GM21723 (cell line): ENCODE data around the gene HRK.
"Not testable (repeated sequence)": the region's sequence is repeated elsewhere in the genome, so short reads cannot be mapped to it uniquely, and the experiment has no call there.

ENCODE experiments used
- ATAC-seq: cut with Tn5 transposase; IDR thresholded peaks from one replicate; pipeline ENCODE4 v1.9.1; 2021; ENCODE audit warnings: mild to moderate bottlenecking, moderate library complexity; ENCODE audit not compliant: unreplicated experiment

The HRK gene

GRCh38 chr12:116820064-116820656 is 61.1 kb downstream of the HRK start:
- ATAC-seq: no peak

DNA sequence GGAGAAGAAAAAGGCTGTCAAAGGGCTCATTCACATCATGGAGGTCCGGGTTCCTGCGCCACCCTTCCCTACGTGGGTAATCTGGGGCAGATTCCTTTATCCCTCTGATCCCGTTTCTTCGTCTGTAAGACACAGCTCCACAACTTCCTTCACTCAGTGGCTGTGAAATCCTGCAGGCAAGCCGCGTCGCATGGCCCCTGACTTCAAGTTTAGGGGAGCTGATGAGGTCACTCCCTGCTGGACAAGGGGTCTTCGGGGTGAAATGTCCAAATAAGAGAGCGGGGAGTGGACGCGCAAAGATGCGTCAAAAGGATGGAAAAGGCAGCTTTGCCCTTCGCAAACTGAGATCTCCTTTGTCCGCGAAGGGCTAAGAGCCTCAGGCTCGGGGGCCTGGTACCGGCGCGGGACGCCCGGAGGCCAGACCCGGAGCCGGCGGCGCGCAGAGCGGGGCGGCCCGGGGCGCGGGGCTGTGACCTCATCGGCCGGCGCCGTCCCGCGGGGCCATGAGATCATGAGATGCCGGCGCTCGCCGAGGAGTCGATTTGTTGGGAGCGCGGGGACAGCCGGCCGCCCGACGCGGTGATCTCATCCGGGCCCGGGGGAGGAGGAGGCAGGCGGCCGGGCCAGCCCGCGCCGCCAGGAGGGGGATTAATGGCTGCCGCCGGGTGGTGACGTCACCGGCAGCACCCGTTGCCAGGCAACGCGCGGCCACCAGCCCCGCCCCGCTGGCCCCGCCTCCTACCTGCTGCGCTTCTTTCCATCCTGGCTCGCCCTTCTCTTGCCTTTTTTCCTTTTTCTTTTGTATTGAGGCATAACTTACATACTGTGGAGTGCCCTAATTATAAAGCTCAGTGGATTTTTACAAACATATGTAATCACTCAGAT is 62.1 kb downstream of the HRK start:
- peak; percentile 85 for ATAC-seq

GRCh38 chr12:116818341-116818856 is 62.8 kb downstream of the HRK start:
- peak; percentile 18 for ATAC-seq

DNA sequence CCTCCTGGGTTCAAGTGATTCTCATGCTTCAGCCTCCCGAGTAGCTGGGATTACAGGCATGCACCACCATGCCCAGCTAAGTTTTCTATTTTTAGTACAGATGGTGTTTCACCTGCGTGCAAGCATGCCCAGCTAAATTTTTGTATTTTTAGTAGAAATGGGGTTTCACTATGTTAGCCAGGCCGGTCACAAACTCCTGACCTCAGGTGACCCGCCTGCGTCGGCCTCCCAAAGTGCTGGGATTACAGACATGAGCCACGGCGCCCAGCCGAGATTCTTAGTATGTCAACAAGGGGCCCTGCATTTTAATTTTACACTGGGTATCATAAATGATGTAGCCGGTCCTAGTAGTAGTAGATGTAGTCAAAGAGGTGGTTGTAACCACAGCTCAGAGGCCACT is 66.5 kb downstream of the HRK start:
- not testable (repeated sequence) for ATAC-seq

DNA sequence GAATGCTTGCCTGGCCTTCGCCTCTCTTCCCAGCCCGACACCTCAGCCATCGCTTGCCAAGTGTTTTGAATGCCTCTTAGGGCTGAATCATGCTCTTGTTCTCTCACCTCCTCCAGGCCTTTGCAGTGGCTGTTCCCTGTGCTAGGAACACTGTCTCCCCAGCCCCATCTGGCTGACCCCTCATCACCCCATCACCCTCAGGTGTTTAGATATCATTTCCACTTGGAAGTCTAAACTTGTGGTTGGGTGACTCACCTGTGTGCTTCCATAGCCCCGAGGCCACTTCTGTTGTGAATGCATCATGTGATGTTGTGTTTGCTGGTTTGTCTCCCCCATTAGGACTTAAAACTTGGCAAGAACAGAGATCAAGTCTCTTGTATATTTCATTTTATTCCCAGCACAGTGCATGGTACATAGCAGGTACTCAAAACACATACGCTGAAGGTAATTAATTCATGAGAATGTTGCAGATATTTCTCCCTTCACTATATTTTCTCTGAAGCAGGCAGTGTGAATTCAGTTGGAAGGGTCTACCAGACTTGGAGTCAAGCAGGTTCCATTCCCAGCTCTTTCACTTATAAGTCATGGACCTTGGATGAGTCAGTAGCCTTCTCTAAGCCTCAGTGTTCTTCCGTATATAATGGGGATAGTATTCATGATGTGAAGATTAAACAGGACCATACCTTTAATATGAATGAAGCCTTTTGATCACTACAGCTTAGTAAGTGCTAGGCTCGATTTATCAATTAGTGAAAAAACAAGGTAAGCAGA is 67.8 kb downstream of the HRK start:
- ATAC-seq: no peak

DNA sequence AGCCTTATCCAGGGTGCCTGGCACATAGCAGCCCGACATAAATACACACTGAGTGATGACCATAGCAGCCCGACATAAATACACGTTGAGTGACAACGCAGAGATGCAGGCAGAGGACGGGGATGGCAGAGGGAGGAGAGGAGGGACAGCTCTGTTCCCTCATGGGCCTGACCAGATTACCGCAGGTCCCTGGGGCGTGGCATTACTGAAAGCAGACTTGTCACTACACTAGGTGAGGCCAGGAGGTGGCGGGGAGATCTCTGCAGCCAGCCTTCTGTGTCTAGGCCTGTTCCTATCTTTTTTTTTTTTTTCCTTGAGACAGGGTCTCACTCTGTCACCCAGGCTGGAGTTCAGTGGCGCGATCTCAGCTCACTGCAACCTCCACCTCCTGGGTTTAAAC is 69.0 kb downstream of the HRK start:
- ATAC-seq: no peak

DNA sequence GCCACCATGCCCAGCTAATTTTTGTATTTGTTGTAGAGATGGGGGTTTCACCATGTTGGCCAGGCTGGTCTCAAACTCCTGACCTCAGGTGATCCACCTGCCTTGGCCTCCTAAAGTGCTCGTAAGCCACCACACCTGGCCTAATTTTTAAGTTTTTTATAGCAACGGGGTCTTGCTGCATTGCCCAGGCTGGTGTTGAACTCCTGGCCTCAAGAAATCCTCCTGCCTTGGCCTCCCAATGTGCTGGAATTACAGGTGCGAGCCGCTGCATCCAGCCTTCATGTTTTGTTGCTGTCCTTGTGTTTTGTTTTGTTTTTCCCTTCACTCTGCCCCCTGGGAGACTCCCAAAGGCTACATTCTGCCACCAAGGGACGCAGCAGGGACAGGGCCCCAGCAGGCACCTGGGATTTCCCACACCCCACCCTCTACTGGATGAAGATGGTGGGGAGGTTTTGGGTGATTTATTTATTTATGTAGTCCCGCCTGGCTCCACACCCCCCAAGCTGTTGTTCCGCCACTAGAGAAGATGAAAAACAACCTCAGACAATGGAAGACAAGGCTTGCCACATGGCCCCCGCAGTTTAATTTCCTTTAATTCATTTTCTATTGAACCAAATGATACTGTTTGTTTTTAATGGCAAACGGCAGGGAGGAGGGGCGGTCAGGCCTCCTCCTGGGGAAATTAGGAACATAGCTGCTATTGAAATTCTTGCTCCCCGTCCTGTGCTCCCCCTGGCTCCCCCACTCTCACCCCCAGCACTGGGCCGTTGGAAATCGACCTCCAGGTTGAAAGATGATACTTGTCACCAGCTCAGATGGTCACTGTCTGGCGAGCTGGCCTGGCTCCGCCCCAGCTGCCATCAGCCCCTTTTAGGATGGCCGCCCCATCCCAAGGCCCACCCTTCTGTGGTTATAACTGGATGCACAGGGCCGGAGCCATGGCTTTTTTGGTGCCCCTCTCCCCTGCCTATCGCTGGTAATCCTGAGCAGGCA is 72.8 kb downstream of the HRK start:
- ATAC-seq: no peak

- no peak for ATAC-seq
These were observed 73.7 kb downstream of the HRK start for GRCh38 chr12:116807546-116807945.

- no peak for ATAC-seq
These were observed 74.3 kb downstream of the HRK start for GRCh38 chr12:116806845-116807440.
